HG03558 (cell line): ENCODE data around the gene ATF6.

Experiments used
- ATAC-seq: cut with Tn5 transposase; IDR thresholded peaks from one replicate; pipeline ENCODE4 v1.9.1; 2021; ENCODE audit warnings: moderate number of reproducible peaks; ENCODE audit not compliant: unreplicated experiment; ENCODE audit errors: extremely low read depth

ATF6 gene

GRCh38 chr1:161954466-161954865 lies 188.3 kb downstream of the ATF6 start:
- no peak for ATAC-seq

- no peak for ATAC-seq
Measured at GRCh38 chr1:161955606-161956005, 189.5 kb downstream of the ATF6 start.

GRCh38 chr1:161956097-161956496 lies 190.0 kb downstream of the ATF6 start:
- ATAC-seq = no peak

GRCh38 chr1:161956930-161957329 lies 190.8 kb downstream of the ATF6 start:
- no peak for ATAC-seq

- no peak for ATAC-seq
Measured at GRCh38 chr1:161958425-161958824, 192.3 kb downstream of the ATF6 start.

- ATAC-seq = peak; percentile 60
Measured at GRCh38 chr1:161962091-161962887, 196.2 kb downstream of the ATF6 start.

- ATAC-seq = no peak
Measured at GRCh38 chr1:161966067-161966466, 199.9 kb downstream of the ATF6 start.

GRCh38 chr1:161970036-161970435 lies 203.9 kb downstream of the ATF6 start:
- no peak for ATAC-seq

GRCh38 chr1:161970633-161971032 lies 204.5 kb downstream of the ATF6 start:
- no peak for ATAC-seq

GRCh38 chr1:161972828-161973227 lies 206.7 kb downstream of the ATF6 start:
- no peak for ATAC-seq

- no peak for ATAC-seq
Measured at GRCh38 chr1:161973924-161974845, 208.1 kb downstream of the ATF6 start.

- ATAC-seq = no peak
Measured at GRCh38 chr1:161978011-161978790, 212.1 kb downstream of the ATF6 start.

GRCh38 chr1:161981126-161981525 lies 215.0 kb downstream of the ATF6 start:
- no peak for ATAC-seq

- no peak for ATAC-seq
Measured at GRCh38 chr1:161981735-161982506, 215.8 kb downstream of the ATF6 start.

- no peak for ATAC-seq
Measured at GRCh38 chr1:161982507-161982895, 216.4 kb downstream of the ATF6 start.

GRCh38 chr1:161982917-161983316 lies 216.8 kb downstream of the ATF6 start:
- ATAC-seq = no peak

- no peak for ATAC-seq
Measured at GRCh38 chr1:161983725-161984124, 217.6 kb downstream of the ATF6 start.

- ATAC-seq = no peak
Measured at GRCh38 chr1:161985301-161985822, 219.2 kb downstream of the ATF6 start.

GRCh38 chr1:161986328-161986727 lies 220.2 kb downstream of the ATF6 start:
- no peak for ATAC-seq

GRCh38 chr1:161987303-161987702 lies 221.2 kb downstream of the ATF6 start:
- ATAC-seq = no peak
